Breast epithelium (tissue), 3 donors: ENCODE measurements around the gene WDTC1.

Experiments used
- POLR2A ChIP-seq: fragments of 450-650 bp; IDR thresholded peaks from one replicate; pipeline ENCODE4 v1.6.1; 2016; ENCODE audit warnings: antibody characterized with exemption, mild to moderate bottlenecking, moderate library complexity
- POLR2AphosphoS5 ChIP-seq, 3 donors: sonication (generic); formaldehyde crosslinking; IDR thresholded peaks; one replicate each; pipeline ENCODE4 v1.6.1; 2017; ENCODE audit warnings: antibody characterized with exemption in 3 of 3
- TF ChIP-seq, protein P1 (sequence below), 3 donors: fragments of 450-650 bp; IDR thresholded peaks; one replicate each; pipeline ENCODE4 v1.5.1; 2016 to 2017; ENCODE audit warnings: antibody characterized with exemption in 3 of 3, mild to moderate bottlenecking in 3 of 3, moderate library complexity in 3 of 3

DNA sequence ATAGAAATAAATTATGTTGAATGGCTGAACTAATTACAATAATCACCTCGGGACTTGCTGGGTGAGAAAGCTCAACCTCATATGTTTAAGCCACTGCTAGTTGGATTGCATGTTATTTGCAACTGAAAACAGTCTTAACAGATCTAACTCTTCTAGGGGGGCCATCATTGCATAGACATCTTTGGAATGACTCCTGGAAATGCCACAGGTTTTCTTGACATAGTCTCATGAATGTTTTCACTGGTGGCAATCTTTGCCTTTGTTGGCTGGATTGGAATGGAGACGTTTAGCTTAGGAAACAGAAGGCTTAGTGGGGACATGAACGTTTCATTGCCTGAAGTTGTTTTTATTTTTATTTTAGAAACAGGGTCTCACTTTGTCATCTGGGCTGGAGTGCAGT, 8.8 kb upstream of the WDTC1 start:
- TF ChIP-seq, protein P1, sequence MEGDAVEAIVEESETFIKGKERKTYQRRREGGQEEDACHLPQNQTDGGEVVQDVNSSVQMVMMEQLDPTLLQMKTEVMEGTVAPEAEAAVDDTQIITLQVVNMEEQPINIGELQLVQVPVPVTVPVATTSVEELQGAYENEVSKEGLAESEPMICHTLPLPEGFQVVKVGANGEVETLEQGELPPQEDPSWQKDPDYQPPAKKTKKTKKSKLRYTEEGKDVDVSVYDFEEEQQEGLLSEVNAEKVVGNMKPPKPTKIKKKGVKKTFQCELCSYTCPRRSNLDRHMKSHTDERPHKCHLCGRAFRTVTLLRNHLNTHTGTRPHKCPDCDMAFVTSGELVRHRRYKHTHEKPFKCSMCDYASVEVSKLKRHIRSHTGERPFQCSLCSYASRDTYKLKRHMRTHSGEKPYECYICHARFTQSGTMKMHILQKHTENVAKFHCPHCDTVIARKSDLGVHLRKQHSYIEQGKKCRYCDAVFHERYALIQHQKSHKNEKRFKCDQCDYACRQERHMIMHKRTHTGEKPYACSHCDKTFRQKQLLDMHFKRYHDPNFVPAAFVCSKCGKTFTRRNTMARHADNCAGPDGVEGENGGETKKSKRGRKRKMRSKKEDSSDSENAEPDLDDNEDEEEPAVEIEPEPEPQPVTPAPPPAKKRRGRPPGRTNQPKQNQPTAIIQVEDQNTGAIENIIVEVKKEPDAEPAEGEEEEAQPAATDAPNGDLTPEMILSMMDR (IDR thresholded peaks at IDR 0.05), result no peak
- TF ChIP-seq POLR2A, result no peak
- no peak for TF ChIP-seq POLR2AphosphoS5 (IDR thresholded peaks at IDR 0.05)
